HEK293T (cell line): ENCODE measurements around the gene ATP9B.

Experiments used
- CTCF ChIA-PET: fragments of 350-600 bp; formaldehyde crosslinking; extraction: SDS; loops from one replicate; lab custom pipeline; 2021; ENCODE audit warnings: antibody characterized with exemption, inconsistent platforms; lab: Yijun Ruan, JAX
- POLR2A ChIA-PET: fragments of 350-600 bp; formaldehyde crosslinking; extraction: SDS; loops from one replicate; lab custom pipeline; 2020; ENCODE audit warnings: antibody characterized with exemption, inconsistent platforms; lab: Yijun Ruan, JAX
- DNase-seq: peaks from one replicate; pipeline ENCODE4 v3.0.0; 2012; ENCODE audit warnings: mixed read lengths; ENCODE audit errors: extremely low spot score
- ARNT ChIP-seq: fragments of 450-650 bp; IDR thresholded peaks from 2 replicates; pipeline ENCODE4 v1.6.1; 2017; ENCODE audit warnings: mild to moderate bottlenecking
- BHLHE40 ChIP-seq: fragments of 450-650 bp; IDR thresholded peaks from 2 replicates; pipeline ENCODE4 v1.6.1; 2016; ENCODE audit warnings: mild to moderate bottlenecking, moderate library complexity, borderline replicate concordance
- CTBP1 ChIP-seq: fragments of 450-650 bp; IDR thresholded peaks from 2 replicates; pipeline ENCODE4 v1.6.1; 2016; ENCODE audit warnings: borderline replicate concordance
- ELF4 ChIP-seq: fragments of 450-650 bp; IDR thresholded peaks from 2 replicates; pipeline ENCODE4 v1.6.1; 2017; ENCODE audit warnings: antibody characterized with exemption
- FOXA1 ChIP-seq: fragments of 450-650 bp; IDR thresholded peaks from 2 replicates; pipeline ENCODE4 v1.6.1; 2016; ENCODE audit warnings: mild to moderate bottlenecking
- FOXK2 ChIP-seq: fragments of 450-650 bp; IDR thresholded peaks from 2 replicates; pipeline ENCODE4 v1.6.1; 2016; ENCODE audit warnings: mild to moderate bottlenecking
- FOXM1 ChIP-seq: fragments of 450-650 bp; IDR thresholded peaks from 2 replicates; pipeline ENCODE4 v1.6.1; 2017; ENCODE audit warnings: mild to moderate bottlenecking, borderline replicate concordance
- HDGF ChIP-seq: fragments of 450-650 bp; IDR thresholded peaks from 2 replicates; pipeline ENCODE4 v1.6.1; 2017; ENCODE audit warnings: antibody characterized with exemption, borderline replicate concordance
- L3MBTL2 ChIP-seq: fragments of 450-650 bp; conservative IDR thresholded peaks from 2 replicates; pipeline ENCODE4 v1.6.1; 2016; ENCODE audit warnings: mild to moderate bottlenecking
- LEF1 ChIP-seq: fragments of 450-650 bp; IDR thresholded peaks from 2 replicates; pipeline ENCODE4 v1.6.1; 2017; ENCODE audit warnings: mild to moderate bottlenecking, borderline replicate concordance
- NFRKB ChIP-seq: fragments of 450-650 bp; IDR thresholded peaks from 2 replicates; pipeline ENCODE4 v1.6.1; 2016; ENCODE audit warnings: mild to moderate bottlenecking, moderate library complexity
- PKNOX1 ChIP-seq: fragments of 450-650 bp; IDR thresholded peaks from 2 replicates; pipeline ENCODE4 v1.6.1; 2016
- SP1 ChIP-seq: fragments of 450-650 bp; IDR thresholded peaks from 2 replicates; pipeline ENCODE4 v1.6.1; 2017
- SUZ12 ChIP-seq: fragments of 450-650 bp; IDR thresholded peaks from 2 replicates; pipeline ENCODE4 v1.6.1; 2016; ENCODE audit warnings: mild to moderate bottlenecking
- TARDBP ChIP-seq: fragments of 450-650 bp; IDR thresholded peaks from 2 replicates; pipeline ENCODE4 v1.6.1; 2016
- ZNF384 ChIP-seq: fragments of 450-650 bp; IDR thresholded peaks from 2 replicates; pipeline ENCODE4 v1.6.1; 2016

ATP9B gene

GRCh38 chr18:79382681-79383387, 313.6 kb downstream of the ATP9B start:
- TF ChIP-seq HDGF, result no peak
- ChIA-PET CTCF (no interaction called here), POLR2A (no interaction called here)
- no peak for DNase-seq

GRCh38 chr18:79383388-79384056, 314.3 kb downstream of the ATP9B start:
- no peak for DNase-seq
- ChIA-PET POLR2A (no interaction called here), CTCF (no interaction called here)
- TF ChIP-seq CTBP1 (no peak), PKNOX1 (no peak), BHLHE40 (no peak), TARDBP (no peak), FOXK2 (no peak), HDGF (no peak), LEF1 (no peak), ZNF384 (no peak), FOXA1 (no peak), SUZ12 (no peak), L3MBTL2 (no peak), ELF4 (no peak), ARNT (no peak), FOXM1 (no peak)

GRCh38 chr18:79384151-79384807, 315.1 kb downstream of the ATP9B start:
- TF ChIP-seq ZNF384 (no peak), FOXA1 (no peak), HDGF (no peak), ELF4 (no peak), SUZ12 (no peak), FOXK2 (no peak), TARDBP (no peak), NFRKB (no peak), CTBP1 (no peak)
- ChIA-PET POLR2A (no interaction called here), CTCF (no interaction called here)
- no peak for DNase-seq

- DNase-seq, result no peak
- POLR2A ChIA-PET, result no interaction called here
- TF ChIP-seq NFRKB, result no peak
- no peak for TF ChIP-seq ELF4
- no peak for TF ChIP-seq HDGF
- no peak for TF ChIP-seq SUZ12
- no peak for TF ChIP-seq LEF1
- no peak for TF ChIP-seq PKNOX1
- no peak for TF ChIP-seq FOXA1
- no peak for TF ChIP-seq L3MBTL2
- TF ChIP-seq ZNF384, result no peak
- TF ChIP-seq FOXM1, result no peak
- no peak for TF ChIP-seq TARDBP
- TF ChIP-seq FOXK2, result no peak
- no peak for TF ChIP-seq CTBP1
- no peak for TF ChIP-seq ARNT
- TF ChIP-seq BHLHE40, result no peak
- TF ChIP-seq SP1, result no peak
- CTCF ChIA-PET, result no interaction called here
Measured at GRCh38 chr18:79384834-79385233, 315.6 kb downstream of the ATP9B start.

- TF ChIP-seq ARNT (no peak), CTBP1 (no peak), ZNF384 (no peak), PKNOX1 (no peak)
- POLR2A ChIA-PET, result no interaction called here
- DNase-seq, result no peak
- CTCF ChIA-PET, result interaction anchor here (0.6 kb wide), 1 partner anchor 142 kb away, joined by 3 read pairs; no protein-coding TSS in a partner anchor
Measured at GRCh38 chr18:79385326-79385707, 316.1 kb downstream of the ATP9B start.

- ChIA-PET POLR2A (no interaction called here), CTCF (interaction anchor here (0.6 kb wide), 1 partner anchor 142 kb away, joined by 3 read pairs; no protein-coding TSS in a partner anchor)
- TF ChIP-seq SP1 (no peak), BHLHE40 (no peak), FOXK2 (no peak), ARNT (no peak), FOXA1 (no peak), SUZ12 (no peak), NFRKB (no peak), PKNOX1 (no peak), HDGF (no peak), TARDBP (no peak), ELF4 (no peak), FOXM1 (no peak), LEF1 (no peak), L3MBTL2 (no peak), ZNF384 (no peak), CTBP1 (no peak)
- no peak for DNase-seq
Measured at GRCh38 chr18:79385708-79386341, 316.6 kb downstream of the ATP9B start.
